Upper lobe of left lung (tissue), 6 donors: Measurements from ENCODE around the gene AADACL3. TPM values are rescaled to one million over a fixed set of nuclear protein-coding genes. Genes with fewer than 3 reads are reported as not detected.
"Not testable (repeated sequence)": the region's sequence is repeated elsewhere in the genome, so short reads cannot be mapped to it uniquely, and the experiment has no call there.

ENCODE experiments used
- ATAC-seq, 2 donors: fragments of 200-7000 bp; cut with Tn5 transposase; one replicate each; pipeline ENCODE4 v1.9.1; 2022; ENCODE audit warnings: mild to moderate bottlenecking in 2 of 2, moderate library complexity in 2 of 2; ENCODE audit not compliant: low FRiP score in 2 of 2
- DNase-seq, 2 donors: peaks; one replicate each; pipeline ENCODE4 v3.0.0-alpha.2; 2019 to 2020
- H3K27ac ChIP-seq, 4 donors: fragments of 200-600 bp; sonication (generic); one replicate each; pipeline ENCODE4 v1.5.1; 2016 to 2019
- H3K27me3 ChIP-seq, 4 donors: fragments of 200-600 bp; sonication (generic); one replicate each; pipeline ENCODE4 v1.5.1; 2017 to 2019
- H3K36me3 ChIP-seq, 4 donors: fragments of 200-600 bp; sonication (generic); one replicate each; pipeline ENCODE4 v1.5.1; 2016 to 2019
- H3K4me1 ChIP-seq, 4 donors: fragments of 200-600 bp; sonication (generic); one replicate each; pipeline ENCODE4 v1.5.1; 2018 to 2019
- H3K4me3 ChIP-seq, 4 donors: fragments of 200-600 bp; sonication (generic); one replicate each; pipeline ENCODE4 v1.5.1; 2017 to 2019; ENCODE audit warnings: mild to moderate bottlenecking in 2 of 4, moderate library complexity in 1 of 4
- H3K9me3 ChIP-seq, 4 donors: fragments of 200-600 bp; sonication (generic); one replicate each; pipeline ENCODE4 v1.5.1; 2018 to 2019
- CTCF ChIP-seq, 6 experiments: fragments of 450-650 bp in 4 of 6; fragments of 200-600 bp in 2 of 6; sonication (generic) in 2 of 6; IDR thresholded peaks; one replicate each; pipeline ENCODE4 v1.5.1; 2016 to 2019; ENCODE audit warnings: antibody characterized with exemption in 6 of 6
- EP300 ChIP-seq, 4 donors: sonication (generic); formaldehyde crosslinking; IDR thresholded peaks; one replicate each; pipeline ENCODE4 v1.5.1; 2017; ENCODE audit warnings: antibody characterized with exemption in 4 of 4, control low read depth in 2 of 4
- POLR2A ChIP-seq, 4 donors: fragments of 450-650 bp; IDR thresholded peaks; one replicate each; pipeline ENCODE4 v1.5.1; 2016 to 2017; ENCODE audit warnings: antibody characterized with exemption in 4 of 4, mild to moderate bottlenecking in 2 of 4
- POLR2AphosphoS5 ChIP-seq, 2 donors: sonication (generic); formaldehyde crosslinking; IDR thresholded peaks; one replicate each; pipeline ENCODE4 v1.5.1; 2017; ENCODE audit warnings: antibody characterized with exemption in 2 of 2
- WGBS, 2 donors: methylation state at CpG; one replicate each; pipeline ENCODE4 v1.1.5; 2017 to 2018; 5-methylcytosine and 5-hydroxymethylcytosine counted together
- total RNA-seq, 6 donors: library from RNA; depleted of rRNA in 4 of 6; stranded (reverse); fragments of >200 nt in 4 of 6; gene quantifications; one replicate each; pipeline versions ENCODE4 v1.1.0 to v1.2.1, GENCODE V29; 2016 to 2021
- donor health status: DM: no; HTN: no; CAD: no; lungs with moderate emphysema.
- donor health status: DM: no; HTN: yes; CAD: no; lungs with severe emphysema.

The AADACL3 gene
- total RNA-seq, 6 donors from 2014 or later: not detected

- H3K4me3 ChIP-seq: no peak overlapping the region
- 58 to 92% methylated on average over 1 of the region's 1 CpG for WGBS, 2 donors
Observed at GRCh38 chr1:12712076-12712475, 3.8 kb upstream of the AADACL3 start.

GRCh38 chr1:12712929-12713328 lies 3.0 kb upstream of the AADACL3 start:
- DNase-seq: no peak
- TF ChIP-seq EP300 (IDR thresholded peaks at IDR 0.05) (no peak), POLR2AphosphoS5 (IDR thresholded peaks at IDR 0.05) (no peak), POLR2A (IDR thresholded peaks at IDR 0.05) (no peak), CTCF (IDR thresholded peaks at IDR 0.05) (no peak)
- Histone ChIP-seq H3K4me3 (no peak overlapping the region), H3K9me3 (no peaks in the 10 kb centered on the region), H3K4me1 (no peaks in the 10 kb centered on the region), H3K36me3 (no peaks in the 10 kb centered on the region), H3K27ac (no peak overlapping the region), H3K27me3 (no peaks in the 10 kb centered on the region)
- ATAC-seq: no peak
- 78 to 90% methylated on average over 8 of the region's 8 CpGs for WGBS, 2 donors

More at GRCh38 chr1:12712076-12712475, 3.8 kb upstream of the AADACL3 start:
- no peak for TF ChIP-seq POLR2A (IDR thresholded peaks at IDR 0.05)
- no peak for TF ChIP-seq POLR2AphosphoS5 (IDR thresholded peaks at IDR 0.05)
- TF ChIP-seq EP300 (IDR thresholded peaks at IDR 0.05): no peak
- TF ChIP-seq CTCF (IDR thresholded peaks at IDR 0.05): no peak
- no peaks in the 10 kb centered on the region for H3K27me3 ChIP-seq
- no peaks in the 10 kb centered on the region for H3K9me3 ChIP-seq
- no peaks in the 10 kb centered on the region for H3K36me3 ChIP-seq
- DNase-seq: no peak
- no peak overlapping the region for H3K27ac ChIP-seq
- ATAC-seq: no peak
- no peaks in the 10 kb centered on the region for H3K4me1 ChIP-seq

GRCh38 chr1:12713651-12714050 lies 2.3 kb upstream of the AADACL3 start:
- H3K4me1 ChIP-seq, H3K36me3 ChIP-seq, H3K27me3 ChIP-seq, ATAC-seq, H3K9me3 ChIP-seq, DNase-seq, H3K27ac ChIP-seq, H3K4me3 ChIP-seq: not testable (repeated sequence)
- WGBS, 2 donors: 83 to 84% methylated on average over 5 of the region's 5 CpGs

GRCh38 chr1:12714710-12715475 lies 1.0 kb upstream of the AADACL3 start:
- TF ChIP-seq CTCF (IDR thresholded peaks at IDR 0.05): no peak
- no peak for TF ChIP-seq POLR2A (IDR thresholded peaks at IDR 0.05)
- no peak for TF ChIP-seq EP300 (IDR thresholded peaks at IDR 0.05)
- TF ChIP-seq POLR2AphosphoS5 (IDR thresholded peaks at IDR 0.05): no peak
- ATAC-seq (peak in 1 of 2 donors; percentile 30), DNase-seq (no peak)
- Histone ChIP-seq H3K27me3 (no peaks in the 10 kb centered on the region), H3K9me3 (no peaks in the 10 kb centered on the region), H3K27ac (no peak overlapping the region), H3K4me1 (no peaks in the 10 kb centered on the region), H3K4me3 (no peak overlapping the region), H3K36me3 (no peaks in the 10 kb centered on the region)
- 50 to 63% methylated on average over 3 of the region's 3 CpGs for WGBS, 2 donors

GRCh38 chr1:12717301-12717838 lies 1.5 kb downstream of the AADACL3 start:
- TF ChIP-seq POLR2A (IDR thresholded peaks at IDR 0.05) (no peak), POLR2AphosphoS5 (IDR thresholded peaks at IDR 0.05) (no peak), CTCF (IDR thresholded peaks at IDR 0.05) (no peak), EP300 (IDR thresholded peaks at IDR 0.05) (no peak)
- no peak overlapping the region for H3K27ac ChIP-seq
- no peaks in the 10 kb centered on the region for H3K36me3 ChIP-seq
- DNase-seq: no peak
- 78 to 84% methylated on average over 7 of the region's 7 CpGs for WGBS, 2 donors
- no peaks in the 10 kb centered on the region for H3K4me1 ChIP-seq
- no peak for ATAC-seq
- H3K27me3 ChIP-seq: no peaks in the 10 kb centered on the region
- no peak overlapping the region for H3K4me3 ChIP-seq
- no peaks in the 10 kb centered on the region for H3K9me3 ChIP-seq
